Neural progenitor cell (in vitro differentiated cells): ENCODE results near the gene UTP11.

Experiments
- EZH2 ChIP-seq: fragments of 200-600 bp; sonication (generic); IDR thresholded peaks from 2 replicates; pipeline ENCODE4 v1.6.1; 2017; ENCODE audit warnings: antibody characterized with exemption, mild to moderate bottlenecking, moderate library complexity
- TF ChIP-seq, protein P1 (sequence below): fragments of 200-600 bp; sonication (generic); IDR thresholded peaks from 2 replicates; pipeline ENCODE4 v1.5.1; 2017; ENCODE audit warnings: antibody characterized with exemption, mild to moderate bottlenecking

DNA sequence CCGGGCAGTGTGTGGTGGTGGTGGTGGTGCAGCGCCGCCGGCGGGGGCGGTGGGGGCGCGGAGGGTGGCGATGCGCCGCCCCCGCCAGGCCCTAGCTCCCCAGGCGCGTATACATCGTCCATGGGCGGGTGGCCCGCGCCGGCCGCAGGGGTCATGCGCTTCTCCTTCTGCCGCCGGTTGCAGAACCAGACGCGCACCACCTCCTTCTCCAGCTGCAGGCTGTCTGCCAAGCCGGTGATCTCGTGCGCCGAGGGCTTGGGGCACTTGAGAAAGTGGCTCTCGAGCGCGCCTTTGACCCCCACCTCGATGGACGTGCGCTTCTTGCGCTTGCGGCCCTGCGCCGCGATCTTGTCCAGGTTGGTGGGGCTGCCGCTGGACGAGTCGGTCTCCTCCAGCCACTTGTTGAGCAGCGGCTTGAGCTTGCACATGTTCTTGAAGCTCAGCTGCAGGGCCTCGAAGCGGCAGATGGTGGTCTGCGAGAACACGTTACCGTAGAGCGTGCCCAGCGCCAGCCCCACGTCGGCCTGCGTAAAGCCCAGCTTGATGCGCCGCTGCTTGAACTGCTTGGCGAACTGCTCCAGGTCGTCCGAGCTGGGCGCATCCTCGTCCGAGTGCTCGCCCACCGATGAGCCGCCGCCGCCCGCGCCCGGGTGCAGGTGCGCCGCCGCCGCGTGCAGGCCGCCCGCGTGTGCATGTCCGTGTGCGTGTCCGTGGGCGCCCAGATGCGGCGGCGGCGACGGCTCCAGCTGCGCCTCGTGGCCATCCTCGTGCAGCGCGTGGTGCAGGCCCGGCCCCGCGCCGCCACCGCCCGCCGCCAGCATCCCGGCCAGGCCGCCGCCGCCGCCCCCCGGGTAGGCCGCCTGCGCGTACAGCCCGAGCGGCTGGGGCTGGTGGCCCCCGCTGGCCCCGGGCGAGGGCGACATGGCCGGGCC, 33.1 kb downstream of the UTP11 start:
- no peak for TF ChIP-seq EZH2
- TF ChIP-seq, protein P1, sequence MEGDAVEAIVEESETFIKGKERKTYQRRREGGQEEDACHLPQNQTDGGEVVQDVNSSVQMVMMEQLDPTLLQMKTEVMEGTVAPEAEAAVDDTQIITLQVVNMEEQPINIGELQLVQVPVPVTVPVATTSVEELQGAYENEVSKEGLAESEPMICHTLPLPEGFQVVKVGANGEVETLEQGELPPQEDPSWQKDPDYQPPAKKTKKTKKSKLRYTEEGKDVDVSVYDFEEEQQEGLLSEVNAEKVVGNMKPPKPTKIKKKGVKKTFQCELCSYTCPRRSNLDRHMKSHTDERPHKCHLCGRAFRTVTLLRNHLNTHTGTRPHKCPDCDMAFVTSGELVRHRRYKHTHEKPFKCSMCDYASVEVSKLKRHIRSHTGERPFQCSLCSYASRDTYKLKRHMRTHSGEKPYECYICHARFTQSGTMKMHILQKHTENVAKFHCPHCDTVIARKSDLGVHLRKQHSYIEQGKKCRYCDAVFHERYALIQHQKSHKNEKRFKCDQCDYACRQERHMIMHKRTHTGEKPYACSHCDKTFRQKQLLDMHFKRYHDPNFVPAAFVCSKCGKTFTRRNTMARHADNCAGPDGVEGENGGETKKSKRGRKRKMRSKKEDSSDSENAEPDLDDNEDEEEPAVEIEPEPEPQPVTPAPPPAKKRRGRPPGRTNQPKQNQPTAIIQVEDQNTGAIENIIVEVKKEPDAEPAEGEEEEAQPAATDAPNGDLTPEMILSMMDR: no peak
